Endothelial cell (in vitro differentiated cells): ENCODE data around the gene CYP2A6. TPM values are rescaled to one million over a fixed set of nuclear protein-coding genes. Genes with fewer than 3 reads are reported as not detected.

Experiments used
- DNase-seq: peaks from one replicate; pipeline ENCODE4 v3.0.0; 2021; ENCODE audit warnings: low spot score
- H3K27ac Mint-ChIP-seq: one replicate; pipeline ENCODE4 v1.8.0; 2021; ENCODE audit warnings: mixed read lengths, inconsistent platforms; ENCODE audit not compliant: unreplicated experiment
- H3K27me3 Mint-ChIP-seq: one replicate; pipeline ENCODE4 v1.8.0; 2021; ENCODE audit warnings: mild to moderate bottlenecking, moderate library complexity, mixed read lengths, inconsistent platforms; ENCODE audit not compliant: unreplicated experiment
- H3K36me3 Mint-ChIP-seq: one replicate; pipeline ENCODE4 v1.8.0; 2021; ENCODE audit warnings: mild to moderate bottlenecking, low read depth, mixed read lengths, inconsistent platforms; ENCODE audit not compliant: unreplicated experiment
- H3K4me1 Mint-ChIP-seq: one replicate; pipeline ENCODE4 v1.8.0; 2021; ENCODE audit warnings: mild to moderate bottlenecking, mixed read lengths, inconsistent platforms; ENCODE audit not compliant: unreplicated experiment
- H3K4me3 Mint-ChIP-seq: one replicate; pipeline ENCODE4 v1.8.0; 2021; ENCODE audit warnings: mild to moderate bottlenecking, mixed read lengths, inconsistent platforms; ENCODE audit not compliant: unreplicated experiment
- H3K9me3 Mint-ChIP-seq: one replicate; pipeline ENCODE4 v1.8.0; 2021; ENCODE audit warnings: mixed read lengths, inconsistent platforms; ENCODE audit not compliant: unreplicated experiment
- CTCF ChIP-seq: fragments of 200-600 bp; sonication (generic); IDR thresholded peaks from one replicate; pipeline ENCODE4 v1.5.0; 2021; ENCODE audit warnings: antibody characterized with exemption; ENCODE audit not compliant: unreplicated experiment
- total RNA-seq: library from RNA; stranded (reverse); fragmentation: NEBNext Ultra II Directional; extraction: Animal tissue kit (Norgen Biotek cat#: 25700); gene quantifications from one replicate; pipeline ENCODE4 v1.2.1, GENCODE V29; 2021; ENCODE audit not compliant: unreplicated experiment

CYP2A6 gene
- total RNA-seq, 1 donor from 2014 or later = not detected

DNA sequence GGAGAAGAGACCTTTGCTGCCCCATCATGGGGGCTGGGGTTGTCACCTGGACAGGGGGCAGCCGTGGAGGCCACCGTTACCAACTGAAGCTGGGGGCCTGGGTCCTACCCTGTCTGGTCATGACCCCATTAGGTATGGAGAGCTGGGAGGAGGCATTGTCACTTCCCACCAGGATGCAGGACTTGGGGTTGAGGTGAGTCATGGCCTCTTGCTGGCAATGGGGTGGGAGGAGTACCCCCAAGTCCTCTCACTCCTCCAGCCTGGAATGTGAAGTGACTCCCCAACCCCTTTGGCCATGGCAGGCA, 42.3 kb downstream of the CYP2A6 start:
- peak overlapping the region; percentile 51 for H3K27ac Mint-ChIP-seq
- peaks cover 21% of the 10 kb centered on the region for H3K27me3 Mint-ChIP-seq
- DNase-seq = no peak
- H3K36me3 Mint-ChIP-seq = peaks cover 18% of the 10 kb centered on the region
- H3K9me3 Mint-ChIP-seq = no peaks in the 10 kb centered on the region
- no peak for TF ChIP-seq CTCF
- peak overlapping the region; percentile 82 for H3K4me3 Mint-ChIP-seq
- peaks cover 71% of the 10 kb centered on the region for H3K4me1 Mint-ChIP-seq

- Mint-ChIP-seq H3K27ac (peak overlapping the region; percentile 51), H3K27me3 (peaks cover 19% of the 10 kb centered on the region), H3K9me3 (no peaks in the 10 kb centered on the region), H3K4me3 (peak overlapping the region; percentile 82), H3K4me1 (peaks cover 71% of the 10 kb centered on the region), H3K36me3 (peaks cover 21% of the 10 kb centered on the region)
- DNase-seq = peak; percentile 47
- TF ChIP-seq CTCF = peak; percentile 37
These were observed 42.9 kb downstream of the CYP2A6 start for GRCh38 chr19:40807147-40808020.

DNA sequence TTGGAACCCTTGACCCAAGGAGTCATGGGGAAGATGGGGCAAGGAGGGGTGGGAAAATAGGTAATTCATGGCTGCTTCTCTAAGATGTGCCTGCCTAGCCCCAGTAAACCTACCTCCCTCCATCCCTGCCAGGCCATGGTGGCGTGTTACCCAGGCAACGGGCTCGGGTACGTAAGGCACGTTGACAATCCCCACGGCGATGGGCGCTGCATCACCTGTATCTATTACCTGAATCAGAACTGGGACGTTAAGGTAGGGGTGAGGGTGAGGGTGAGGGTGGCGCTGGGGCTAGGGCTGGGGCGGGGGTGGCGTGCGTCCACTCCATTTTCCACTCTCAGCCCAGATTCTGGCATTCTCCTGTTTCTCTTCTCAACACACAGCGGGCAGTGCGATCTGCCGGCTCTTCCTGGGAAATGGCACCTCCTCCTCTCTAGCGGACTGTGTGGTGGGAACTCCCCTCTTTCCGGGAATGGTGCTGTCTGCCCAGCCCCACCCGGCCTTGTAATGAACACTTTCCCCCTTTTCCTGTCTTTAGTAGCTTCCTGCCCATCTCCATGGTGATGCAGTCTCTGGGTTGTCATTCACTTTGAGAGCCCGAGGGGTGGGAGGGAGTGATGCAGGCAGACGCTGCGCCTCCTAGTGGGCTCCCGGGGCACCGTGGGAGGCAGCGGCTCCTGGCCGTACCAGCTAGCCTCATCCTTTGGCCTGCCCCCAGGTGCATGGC, 43.7 kb downstream of the CYP2A6 start:
- peaks cover 76% of the 10 kb centered on the region for H3K4me1 Mint-ChIP-seq
- peaks cover 28% of the 10 kb centered on the region for H3K36me3 Mint-ChIP-seq
- peak overlapping the region; percentile 82 for H3K4me3 Mint-ChIP-seq
- H3K9me3 Mint-ChIP-seq = no peaks in the 10 kb centered on the region
- peaks cover 17% of the 10 kb centered on the region for H3K27me3 Mint-ChIP-seq
- DNase-seq = peak; percentile 95
- peak; percentile 73 for TF ChIP-seq CTCF
- peak overlapping the region; percentile 96 for H3K27ac Mint-ChIP-seq

DNA sequence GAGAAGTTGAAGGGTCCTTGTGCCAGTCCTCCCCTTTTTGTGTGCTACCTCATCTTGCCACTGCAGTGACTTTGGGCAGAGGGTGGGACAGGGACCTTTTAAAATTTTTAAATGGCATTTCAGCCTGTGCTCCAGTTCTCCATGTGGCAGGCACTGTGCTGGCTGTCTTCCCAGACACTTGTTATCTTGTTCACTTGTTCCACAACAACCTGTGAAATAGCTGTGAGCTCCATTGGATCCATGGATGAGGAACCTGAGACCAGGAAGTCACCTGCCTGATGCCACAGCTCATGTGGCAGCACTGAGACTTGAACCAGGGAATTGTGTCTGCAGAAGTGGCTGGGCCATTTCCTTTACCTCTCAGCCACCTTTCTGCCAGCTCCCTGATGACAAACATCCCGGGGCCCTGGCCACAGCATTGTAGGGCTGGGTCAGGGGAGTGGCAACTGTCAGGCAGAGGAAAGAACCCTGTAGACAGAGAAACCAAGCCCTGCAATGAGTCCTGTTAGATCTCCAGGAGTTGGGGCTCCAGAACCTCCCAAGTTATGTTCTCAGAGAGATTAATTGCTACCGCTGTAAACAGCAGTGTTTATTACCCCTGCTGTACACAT, 44.9 kb downstream of the CYP2A6 start:
- peak overlapping the region; percentile 96 for H3K27ac Mint-ChIP-seq
- DNase-seq = no peak
- peaks cover 14% of the 10 kb centered on the region for H3K27me3 Mint-ChIP-seq
- peaks cover 28% of the 10 kb centered on the region for H3K36me3 Mint-ChIP-seq
- H3K9me3 Mint-ChIP-seq = no peaks in the 10 kb centered on the region
- H3K4me1 Mint-ChIP-seq = peaks cover 79% of the 10 kb centered on the region
- peak overlapping the region; percentile 52 for H3K4me3 Mint-ChIP-seq
- TF ChIP-seq CTCF = no peak
